PC-9 (cell line): ENCODE data around the gene SHTN1. TPM values are rescaled to one million over a fixed set of nuclear protein-coding genes. Genes with fewer than 3 reads are reported as not detected.

Experiments
- BruUV-seq: library from RNA; stranded (reverse); fragments of 400-500 nt; replicated peaks from 2 replicates; lab custom pipeline; 2021; lab: Mats Ljungman, UMichigan
- CTCF ChIA-PET: fragments of 300-600 bp; sonication (Branson Sonifier 250); formaldehyde crosslinking; loops from one replicate; lab custom pipeline; 2022; ENCODE audit warnings: antibody characterized with exemption; lab: Charles Lee
- POLR2A ChIA-PET: fragments of 300-600 bp; sonication (Branson Sonifier 250); formaldehyde crosslinking; loops from one replicate; lab custom pipeline; 2022; ENCODE audit warnings: antibody characterized with exemption; ENCODE audit not compliant: unreplicated experiment; lab: Charles Lee
- DNase-seq, 2 experiments: peaks; one replicate each; pipeline versions ENCODE4 v3.0.0 to v3.0.0-alpha.2; 2015 to 2022; ENCODE audit warnings: mixed read lengths in 1 of 2
- H2AFZ ChIP-seq: fragments of 200-600 bp; sonication (generic); 2 replicates; pipeline ENCODE4 v1.8.1; 2017; ENCODE audit warnings: antibody characterized with exemption
- H3F3A ChIP-seq: fragments of 200-600 bp; sonication (generic); 2 replicates; pipeline ENCODE4 v1.8.1; 2017; ENCODE audit warnings: antibody characterized with exemption, mild to moderate bottlenecking, low read depth; ENCODE audit not compliant: insufficient read depth
- H3K27ac ChIP-seq: fragments of 200-600 bp; sonication (generic); 2 replicates; pipeline ENCODE4 v1.6.1; 2016; ENCODE audit warnings: mixed run types
- H3K27me3 ChIP-seq: fragments of 200-600 bp; sonication (generic); 2 replicates; pipeline ENCODE4 v1.6.1; 2016; ENCODE audit warnings: low read depth, mixed run types; ENCODE audit not compliant: insufficient read depth
- H3K36me3 ChIP-seq: fragments of 200-600 bp; sonication (generic); 2 replicates; pipeline ENCODE4 v1.6.1; 2016; ENCODE audit warnings: low read depth, mixed run types
- H3K4me1 ChIP-seq: fragments of 200-600 bp; sonication (generic); replicated peaks from 2 replicates; pipeline ENCODE4 v1.6.1; 2016; ENCODE audit warnings: mixed run types; ENCODE audit not compliant: insufficient read depth
- H3K4me2 ChIP-seq: fragments of 200-600 bp; sonication (generic); 2 replicates; pipeline ENCODE4 v1.6.1; 2017; ENCODE audit warnings: mixed run types
- H3K4me3 ChIP-seq: fragments of 200-600 bp; sonication (generic); 2 replicates; pipeline ENCODE4 v1.6.1; 2016; ENCODE audit warnings: mixed run types
- H3K79me2 ChIP-seq: fragments of 200-600 bp; sonication (generic); 2 replicates; pipeline ENCODE4 v1.6.1; 2017; ENCODE audit warnings: low read depth, mixed run types
- H3K9me2 ChIP-seq: fragments of 200-600 bp; sonication (generic); 2 replicates; pipeline ENCODE4 v1.8.1; 2017; ENCODE audit warnings: mild to moderate bottlenecking; ENCODE audit not compliant: insufficient read depth
- H3K9me3 ChIP-seq: fragments of 200-600 bp; sonication (generic); 2 replicates; pipeline ENCODE4 v1.8.1; 2016; ENCODE audit warnings: low read depth; ENCODE audit not compliant: insufficient read depth
- H4K20me1 ChIP-seq: fragments of 200-600 bp; sonication (generic); 2 replicates; pipeline ENCODE4 v1.8.1; 2017; ENCODE audit not compliant: insufficient read depth
- CTCF ChIP-seq: fragments of 200-600 bp; sonication (generic); conservative IDR thresholded peaks from 2 replicates; pipeline ENCODE4 v1.6.1; 2017; ENCODE audit warnings: mixed run types, antibody characterized with exemption, mild to moderate bottlenecking, moderate library complexity
- EZH2 ChIP-seq: fragments of 200-600 bp; sonication (generic); IDR thresholded peaks from 2 replicates; pipeline ENCODE4 v1.8.0; 2017; ENCODE audit warnings: antibody characterized with exemption, low read depth
- intact Hi-C: fragments of 100-400 bp; cut with micrococcal nuclease; formaldehyde crosslinking; loops from one replicate; pipeline ENCODE4 v1.10.0; 2022; ENCODE audit not compliant: unreplicated experiment
- total RNA-seq: library from RNA; stranded (reverse); gene quantifications from 2 replicates; pipeline ENCODE4 v1.2.3, GENCODE V29; 2021

SHTN1 gene
- total RNA-seq, 1 experiment from 2014 or later: 33.6 TPM

GRCh38 chr10:116835658-116836057 is 169.3 kb downstream of the SHTN1 start:
- Histone ChIP-seq H3K36me3 (no peaks in the 10 kb centered on the region), H3K4me2 (no peak overlapping the region), H3K9me2 (no peaks in the 10 kb centered on the region), H3K9me3 (no peaks in the 10 kb centered on the region), H3K4me3 (no peak overlapping the region), H3K79me2 (no peaks in the 10 kb centered on the region), H2AFZ (no peak overlapping the region), H3F3A (no peaks in the 10 kb centered on the region), H3K4me1 (no peaks in the 10 kb centered on the region), H3K27ac (no peak overlapping the region), H3K27me3 (no peaks in the 10 kb centered on the region), H4K20me1 (no peaks in the 10 kb centered on the region)
- BruUV-seq: no TSS peak
- intact Hi-C loops: no loop called here
- DNase-seq: no peak
- no peak for TF ChIP-seq EZH2
- TF ChIP-seq CTCF: no peak
- CTCF ChIA-PET: no interaction called here
- POLR2A ChIA-PET: no interaction called here

- H3K27ac ChIP-seq: no peak overlapping the region
- intact Hi-C loops: no loop called here
- no peak for DNase-seq
- H3F3A ChIP-seq: no peaks in the 10 kb centered on the region
- H3K9me3 ChIP-seq: no peaks in the 10 kb centered on the region
- no peaks in the 10 kb centered on the region for H3K9me2 ChIP-seq
- BruUV-seq: no TSS peak
- POLR2A ChIA-PET: no interaction called here
- TF ChIP-seq CTCF (no peak), EZH2 (no peak)
- H3K4me3 ChIP-seq: no peak overlapping the region
- CTCF ChIA-PET: no interaction called here
- H3K79me2 ChIP-seq: no peaks in the 10 kb centered on the region
- no peaks in the 10 kb centered on the region for H4K20me1 ChIP-seq
- no peak overlapping the region for H2AFZ ChIP-seq
- no peaks in the 10 kb centered on the region for H3K27me3 ChIP-seq
- no peaks in the 10 kb centered on the region for H3K36me3 ChIP-seq
- H3K4me2 ChIP-seq: no peak overlapping the region
- no peaks in the 10 kb centered on the region for H3K4me1 ChIP-seq
Measured at GRCh38 chr10:116833986-116834985, 170.7 kb downstream of the SHTN1 start.

GRCh38 chr10:116831790-116832189 is 173.2 kb downstream of the SHTN1 start:
- H3K4me2 ChIP-seq: no peak overlapping the region
- H3K79me2 ChIP-seq: no peaks in the 10 kb centered on the region
- CTCF ChIA-PET: no interaction called here
- BruUV-seq: no TSS peak
- no peaks in the 10 kb centered on the region for H3K27me3 ChIP-seq
- no peak for DNase-seq
- H3K27ac ChIP-seq: no peak overlapping the region
- H3K4me1 ChIP-seq: no peaks in the 10 kb centered on the region
- no peak overlapping the region for H3K4me3 ChIP-seq
- H3F3A ChIP-seq: no peaks in the 10 kb centered on the region
- no peaks in the 10 kb centered on the region for H3K9me3 ChIP-seq
- intact Hi-C loops: no loop called here
- H3K9me2 ChIP-seq: no peaks in the 10 kb centered on the region
- H3K36me3 ChIP-seq: no peaks in the 10 kb centered on the region
- POLR2A ChIA-PET: no interaction called here
- H4K20me1 ChIP-seq: no peaks in the 10 kb centered on the region; the same call in 1 of the 2 replicates
- TF ChIP-seq EZH2: no peak
- TF ChIP-seq CTCF: no peak
- no peak overlapping the region for H2AFZ ChIP-seq

Other genes with a start within 250 kb of the SHTN1 start
- 0.43 and 0.79 TPM in 2 replicates for gene ENO4, start 155.7 kb downstream of the SHTN1 start, total RNA-seq
- not detected in 2 replicates for gene VAX1, start 133.1 kb upstream of the SHTN1 start, total RNA-seq
- not detected in 2 replicates for gene KCNK18, start 192.3 kb upstream of the SHTN1 start, total RNA-seq
- not detected in 2 replicates for gene SLC18A2, start 235.9 kb upstream of the SHTN1 start, total RNA-seq